ENCODE measurements around the gene MLN.

The MLN gene

GRCh38 chr6:33770124-33770832 lies 33.5 kb downstream of the MLN start:
- DNase-seq, result no peak

- DNase-seq, result no peak
These were observed 34.5 kb downstream of the MLN start for GRCh38 chr6:33769248-33769821.

- no peak for DNase-seq
These were observed 35.1 kb downstream of the MLN start for GRCh38 chr6:33768644-33769120.

- DNase-seq, result no peak
These were observed 36.6 kb downstream of the MLN start for GRCh38 chr6:33766921-33767907.

- no peak for DNase-seq
These were observed 38.4 kb downstream of the MLN start for GRCh38 chr6:33765368-33765767.

GRCh38 chr6:33764036-33764435 lies 39.8 kb downstream of the MLN start:
- DNase-seq, result no peak

- DNase-seq, result no peak
These were observed 40.3 kb downstream of the MLN start for GRCh38 chr6:33763483-33763882.

GRCh38 chr6:33762713-33763112 lies 41.1 kb downstream of the MLN start:
- no peak for DNase-seq

GRCh38 chr6:33761922-33762629 lies 41.7 kb downstream of the MLN start:
- peak; percentile 8 for DNase-seq

- DNase-seq, result no peak
These were observed 42.3 kb downstream of the MLN start for GRCh38 chr6:33761581-33761921.

GRCh38 chr6:33759887-33760629 lies 43.7 kb downstream of the MLN start:
- DNase-seq, result no peak

- no peak for DNase-seq
These were observed 45.0 kb downstream of the MLN start for GRCh38 chr6:33758815-33759216.

GRCh38 chr6:33757906-33758305 lies 45.9 kb downstream of the MLN start:
- DNase-seq, result no peak

GRCh38 chr6:33757113-33757512 lies 46.7 kb downstream of the MLN start:
- DNase-seq, result no peak

- no peak for DNase-seq
These were observed 47.4 kb downstream of the MLN start for GRCh38 chr6:33756211-33756954.

- DNase-seq, result no peak
These were observed 48.5 kb downstream of the MLN start for GRCh38 chr6:33755070-33755869.

GRCh38 chr6:33754222-33754621 lies 49.6 kb downstream of the MLN start:
- DNase-seq, result no peak

- no peak for DNase-seq
These were observed 51.2 kb downstream of the MLN start for GRCh38 chr6:33752646-33753015.

GRCh38 chr6:33751771-33752645 lies 51.8 kb downstream of the MLN start:
- no peak for DNase-seq
